HepG2 (cell line): ENCODE measurements around the gene EHD1. TPM values are rescaled to one million over a fixed set of nuclear protein-coding genes. Genes with fewer than 3 reads are reported as not detected.

Source experiments
- AGO2 ChIP-seq: fragments of 200-400 bp; formaldehyde crosslinking; optimal IDR thresholded peaks from 2 replicates; pipeline ENCODE3; 2017; ENCODE audit warnings: mild to moderate bottlenecking, low read depth, low read length, moderate library complexity
- ATF4 ChIP-seq, 2 experiments: fragments of 450-650 bp in 1 of 2; sonication (generic) in 1 of 2; formaldehyde crosslinking; IDR thresholded peaks; 2 replicates each; pipeline versions ENCODE4 v1.5.0 to v1.8.0; 2020 to 2022; ENCODE audit warnings: mild to moderate bottlenecking in 1 of 2, missing genetic modification reagents in 1 of 2
- CAMTA2 ChIP-seq: sonication (generic); formaldehyde crosslinking; IDR thresholded peaks from 2 replicates; pipeline ENCODE4 v1.4.0; 2020; ENCODE audit warnings: mild to moderate bottlenecking, missing genetic modification reagents, borderline replicate concordance
- CENPT ChIP-seq: sonication (generic); formaldehyde crosslinking; IDR thresholded peaks from 2 replicates; pipeline ENCODE4 v1.8.0; 2022; ENCODE audit warnings: low read depth, mild to moderate bottlenecking, moderate library complexity, missing genetic modification reagents
- E2F2 ChIP-seq: sonication (generic); formaldehyde crosslinking; IDR thresholded peaks from 2 replicates; pipeline ENCODE4 v1.4.0; 2020; ENCODE audit warnings: missing genetic modification reagents, borderline replicate concordance
- HOXA5 ChIP-seq: sonication (generic); formaldehyde crosslinking; IDR thresholded peaks from 2 replicates; pipeline ENCODE4 v1.4.0; 2020; ENCODE audit warnings: missing genetic modification reagents
- IRF2 ChIP-seq: IDR thresholded peaks from 2 replicates; pipeline ENCODE4 v1.6.1; 2018; ENCODE audit warnings: missing genetic modification reagents, missing compliant biosample characterization
- MAZ ChIP-seq, 2 experiments: sonication (generic) in 1 of 2; formaldehyde crosslinking in 1 of 2; IDR thresholded peaks; 2 replicates each; pipeline versions ENCODE4 v1.5.0 to v1.6.1; 2012 to 2020; ENCODE audit warnings: low read depth in 2 of 2, mild to moderate bottlenecking in 2 of 2, borderline replicate concordance in 1 of 2, improper control_type of control experiment in 1 of 2, low read length in 1 of 2, missing genetic modification reagents in 1 of 2, moderate library complexity in 1 of 2
- NONO ChIP-seq, 2 experiments: fragments of 450-650 bp in 1 of 2; sonication (generic) in 1 of 2; formaldehyde crosslinking in 1 of 2; IDR thresholded peaks in 1 of 2; conservative IDR thresholded peaks in 1 of 2; 2 replicates each; pipeline versions ENCODE4 v1.6.1 to v1.8.0; 2017 to 2022; ENCODE audit warnings: mild to moderate bottlenecking in 1 of 2, missing genetic modification reagents in 1 of 2, moderate library complexity in 1 of 2
- REST ChIP-seq, 2 experiments: IDR thresholded peaks; 2 replicates each; pipeline ENCODE4 v1.6.1; 2011 to 2012; ENCODE audit warnings: low read length in 2 of 2, borderline replicate concordance in 1 of 2, low read depth in 1 of 2, mild to moderate bottlenecking in 1 of 2, moderate library complexity in 1 of 2
- SAFB2 ChIP-seq: sonication (generic); formaldehyde crosslinking; IDR thresholded peaks from 2 replicates; pipeline ENCODE4 v1.5.1; 2020; ENCODE audit warnings: missing genetic modification reagents, low read depth, mild to moderate bottlenecking, borderline replicate concordance
- SRSF4 ChIP-seq: fragments of 200-400 bp; formaldehyde crosslinking; IDR thresholded peaks from one replicate; pipeline ENCODE4 v1.6.1; 2018; ENCODE audit warnings: mild to moderate bottlenecking, low read depth, low read length, moderate library complexity; ENCODE audit not compliant: poor library complexity, severe bottlenecking
- TMF1 ChIP-seq: sonication (generic); formaldehyde crosslinking; IDR thresholded peaks from 2 replicates; pipeline ENCODE4 v1.8.1; 2022; ENCODE audit warnings: low read depth, missing genetic modification reagents
- WIZ ChIP-seq: sonication (generic); formaldehyde crosslinking; IDR thresholded peaks from 2 replicates; pipeline ENCODE4 v1.5.1; 2020; ENCODE audit warnings: mild to moderate bottlenecking, missing genetic modification reagents
- ZMAT3 ChIP-seq: sonication (generic); formaldehyde crosslinking; conservative IDR thresholded peaks from 2 replicates; pipeline ENCODE4 v1.7.0; 2021; ENCODE audit warnings: missing genetic modification reagents
- ZNF121 ChIP-seq: sonication (generic); formaldehyde crosslinking; IDR thresholded peaks from 2 replicates; pipeline ENCODE4 v1.5.0; 2020; ENCODE audit warnings: mild to moderate bottlenecking, missing genetic modification reagents
- ZNF235 ChIP-seq: sonication (generic); formaldehyde crosslinking; IDR thresholded peaks from 2 replicates; pipeline ENCODE4 v1.8.1; 2023; ENCODE audit warnings: mild to moderate bottlenecking, missing genetic modification reagents, borderline replicate concordance
- ZNF253 ChIP-seq: sonication (generic); formaldehyde crosslinking; IDR thresholded peaks from 2 replicates; pipeline ENCODE4 v1.8.0; 2022; ENCODE audit warnings: mild to moderate bottlenecking, missing genetic modification reagents, borderline replicate concordance
- ZNF256 ChIP-seq: sonication (generic); formaldehyde crosslinking; conservative IDR thresholded peaks from 2 replicates; pipeline ENCODE4 v1.4.0; 2020; ENCODE audit warnings: missing genetic modification reagents
- ZNF33A ChIP-seq: sonication (generic); formaldehyde crosslinking; IDR thresholded peaks from 2 replicates; pipeline ENCODE4 v1.5.1; 2020; ENCODE audit warnings: missing genetic modification reagents, mild to moderate bottlenecking, moderate library complexity, borderline replicate concordance
- ZNF441 ChIP-seq: sonication (generic); formaldehyde crosslinking; IDR thresholded peaks from 2 replicates; pipeline ENCODE4 v1.7.0; 2021; ENCODE audit warnings: missing genetic modification reagents, borderline replicate concordance
- ZNF446 ChIP-seq: sonication (generic); formaldehyde crosslinking; IDR thresholded peaks from 2 replicates; pipeline ENCODE4 v1.5.0; 2020; ENCODE audit warnings: mild to moderate bottlenecking, missing genetic modification reagents
- ZNF580 ChIP-seq: IDR thresholded peaks from 2 replicates; pipeline ENCODE4 v1.6.1; 2016; ENCODE audit warnings: low read depth, borderline replicate concordance
- ZNF879 ChIP-seq: sonication (generic); formaldehyde crosslinking; IDR thresholded peaks from 2 replicates; pipeline ENCODE4 v1.8.1; 2023; ENCODE audit warnings: missing genetic modification reagents
- polyA plus RNA-seq, 8 experiments: library from polyadenylated mRNA; depleted of rRNA in 3 of 8; stranded (reverse) in 7 of 8; unstranded in 1 of 8; fragments of >200 nt; fragmentation: Illumina TruSeq in 4 of 8; extraction: Trizol in 4 of 8; gene quantifications; 2 replicates each; pipeline versions ENCODE4 v1.2.1 to v1.2.3, GENCODE V29; 2011 to 2016; ENCODE audit warnings: low read depth in 4 of 8, missing spikeins in 1 of 8, mixed read lengths in 1 of 8; ENCODE audit not compliant: insufficient read depth in 1 of 8
- total RNA-seq, 5 experiments: library from RNA; depleted of rRNA; stranded (reverse); fragments of >200 nt; fragmentation: Illumina TruSeq; extraction: Trizol; gene quantifications; 2 replicates each; pipeline ENCODE4 v1.2.3, GENCODE V29; 2016; ENCODE audit warnings: low read depth in 1 of 5

The EHD1 gene
- total and polyA plus RNA-seq, 2 of the 13 experiments (the other 11 are each of a cell fraction or from before 2014, with no cell fraction given), result 23.6 to 26.6 TPM

- TF ChIP-seq WIZ (0 out of 2 replicates have a peak, but pooled peaks have one; percentile 51), CAMTA2 (CRISPR knock-in tag) (no peak), ZNF121 (CRISPR knock-in tag) (no peak), SAFB2 (CRISPR knock-in tag) (0 out of 2 replicates have a peak, but pooled peaks have one; percentile 15), AGO2 (peak; percentile 55), ZMAT3 (CRISPR knock-in tag) (no peak), MAZ (IDR thresholded peaks at IDR 0.05; ENCODE audit: borderline replicate concordance, low read depth, low read length) (no peak), MAZ (CRISPR knock-in tag; IDR thresholded peaks at IDR 0.05; ENCODE audit: low read depth) (no peak), REST (IDR thresholded peaks at IDR 0.05; ENCODE audit: borderline replicate concordance in 1 of 2, low read depth in 1 of 2, low read length in 2 of 2) (peak in 1 of 2 experiments; percentile 4; a peak in 1 of 4 replicates), E2F2 (0 out of 2 replicates have a peak, but pooled peaks have one; percentile 38), ZNF879 (CRISPR knock-in tag) (peak; percentile 34; the same call in 1 of the 2 replicates), IRF2 (CRISPR knock-in tag) (no peak), TMF1 (CRISPR knock-in tag) (0 out of 2 replicates have a peak, but pooled peaks have one; percentile 24), ZNF253 (CRISPR knock-in tag) (no peak), ZNF446 (peak; percentile 73; the same call in 1 of the 2 replicates), ZNF441 (CRISPR knock-in tag) (no peak), ATF4 (CRISPR knock-in tag; IDR thresholded peaks at IDR 0.05) (no peak), NONO (IDR thresholded peaks at IDR 0.05) (no peak), NONO (CRISPR knock-in tag; conservative IDR thresholded peaks at IDR 0.05) (no peak), ZNF580 (CRISPR knock-in tag) (no peak), HOXA5 (CRISPR knock-in tag) (no peak), SRSF4 (no peak), ZNF256 (CRISPR knock-in tag) (no peak), ZNF235 (CRISPR knock-in tag) (peak; percentile 7; the same call in 1 of the 2 replicates), CENPT (CRISPR knock-in tag) (no peak), ZNF33A (CRISPR knock-in tag) (no peak)
Measured at GRCh38 chr11:64892838-64893193, 14.4 kb upstream of the EHD1 start (continued).
